ENCODE results near the gene PANK4.

- TF ChIP-seq POLR2A (IDR thresholded peaks at IDR 0.05; ENCODE audit: low read length) (no peak), GATA1 (IDR thresholded peaks at IDR 0.05; ENCODE audit: low read depth, low read length) (no peak)
Observed at GRCh38 chr1:2497891-2498290, 28.5 kb downstream of the PANK4 start.

All from erythroblast (primary cell).